Epithelial cell of prostate (primary cell): ENCODE data around the gene GRAMD2B.

ENCODE experiments used
- DNase-seq: peaks from one replicate; pipeline ENCODE4 v3.0.0-alpha.2; 2011; ENCODE audit warnings: low read depth, low spot score
- H3K27ac ChIP-seq: fragments of 450-650 bp; 2 replicates; pipeline ENCODE4 v1.5.1; 2017; ENCODE audit warnings: mild to moderate bottlenecking

Gene GRAMD2B

DNA sequence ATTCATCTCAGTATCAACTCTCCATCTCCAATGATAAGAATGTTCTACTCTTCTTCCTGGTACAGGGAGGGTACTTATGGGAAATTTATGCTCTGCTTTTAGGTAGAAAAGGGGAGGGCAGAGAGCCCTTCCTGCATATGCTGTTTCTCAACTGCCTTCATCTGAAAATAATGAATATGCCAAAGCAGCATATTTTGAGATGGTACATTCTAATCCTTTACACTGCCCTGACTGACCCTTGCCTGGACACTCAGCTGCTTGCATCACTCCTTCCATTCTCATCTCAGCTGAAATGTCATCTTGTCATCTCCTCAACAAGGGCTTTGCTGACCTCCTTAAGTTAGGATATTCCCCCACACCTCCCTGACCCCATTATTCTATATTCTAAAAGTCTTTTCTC lies 103.3 kb downstream of the GRAMD2B start:
- no peak overlapping the region for H3K27ac ChIP-seq
- DNase-seq, result no peak

DNA sequence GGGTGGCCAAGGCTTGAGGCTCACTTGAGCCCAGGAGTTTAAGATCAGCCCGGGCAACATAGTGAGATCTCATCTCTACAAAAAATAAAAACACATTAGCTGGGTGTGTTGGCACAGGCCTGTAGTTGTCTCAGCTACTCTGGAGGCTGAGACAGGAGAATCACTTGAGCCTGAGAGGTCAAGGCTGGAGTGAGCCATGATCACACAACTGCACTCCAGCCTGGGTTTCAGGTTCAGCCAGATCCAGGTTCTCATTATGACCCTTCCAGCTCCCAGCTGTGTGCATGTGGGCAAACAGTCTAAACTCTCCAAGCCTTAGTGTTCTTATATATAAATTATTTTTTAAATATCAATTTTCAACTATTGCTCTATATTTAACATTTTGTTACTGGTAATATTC lies 103.9 kb downstream of the GRAMD2B start:
- no peak for DNase-seq
- H3K27ac ChIP-seq, result no peak overlapping the region

DNA sequence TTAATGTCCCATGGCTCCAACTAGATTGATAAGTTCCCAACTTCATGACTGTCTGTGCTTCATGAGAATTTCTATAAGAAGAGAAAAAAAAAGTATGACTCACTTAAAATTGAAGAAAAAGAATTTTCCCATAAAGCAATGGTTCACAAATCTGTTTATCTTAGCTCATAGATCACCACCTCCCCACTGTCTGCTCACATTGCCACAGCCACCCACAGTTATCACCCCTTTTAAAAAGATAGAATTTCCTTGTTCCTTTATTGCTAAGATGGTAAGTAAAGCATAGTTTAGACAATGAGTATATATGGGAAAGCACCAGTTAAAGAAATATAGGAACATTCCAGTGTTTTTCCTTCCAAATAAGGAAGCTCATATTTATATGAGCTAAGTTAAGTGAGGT lies 104.7 kb downstream of the GRAMD2B start:
- H3K27ac ChIP-seq, result peak overlapping the region; percentile 9
- no peak for DNase-seq

DNA sequence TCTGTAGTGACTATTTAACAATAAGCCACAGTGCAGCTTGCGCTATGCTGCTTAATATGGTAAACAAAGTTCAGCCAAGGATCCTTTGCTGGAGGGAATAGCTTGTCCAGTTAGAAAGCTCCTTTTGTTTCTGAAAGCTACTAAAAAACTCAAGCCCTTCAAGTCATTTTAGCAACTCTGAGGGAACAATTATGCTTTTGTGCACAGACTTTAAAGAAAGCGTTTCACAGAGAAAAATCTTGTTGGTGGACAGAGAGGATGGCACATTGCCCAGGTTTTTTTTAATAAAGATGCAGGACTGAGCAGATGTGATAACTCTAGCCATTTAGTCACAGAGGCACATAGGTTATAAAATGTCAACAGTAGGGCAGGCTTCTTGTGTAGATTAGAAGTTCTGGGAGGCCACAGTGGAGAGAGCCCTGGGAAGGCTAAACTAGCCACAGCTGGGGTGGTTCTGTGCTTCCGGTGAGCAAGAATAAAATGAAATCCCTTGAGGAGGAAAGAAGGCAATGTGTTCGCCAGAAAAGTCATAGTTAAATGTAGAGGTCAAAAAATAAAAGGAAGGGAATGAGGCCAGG lies 108.4 kb downstream of the GRAMD2B start:
- H3K27ac ChIP-seq, result no peak overlapping the region
- DNase-seq, result no peak

DNA sequence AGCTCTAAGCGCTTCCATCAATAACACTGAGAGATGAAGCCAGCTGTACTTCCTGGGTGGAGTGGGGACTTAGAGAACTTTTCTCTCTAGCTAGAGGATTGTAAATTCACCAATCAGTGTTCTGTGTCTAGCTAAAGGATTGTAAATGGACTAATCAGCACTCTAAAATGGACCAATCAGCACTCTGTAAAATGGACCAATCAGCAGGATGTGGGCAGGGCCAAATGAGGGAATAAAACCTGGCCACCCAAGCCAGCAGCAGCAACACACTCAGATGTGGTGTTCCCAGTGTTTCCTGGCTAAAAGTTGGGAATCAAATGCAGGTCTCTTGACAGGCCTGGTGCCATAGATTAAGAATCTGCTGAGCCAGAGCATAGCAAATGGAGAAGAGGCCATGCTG lies 111.3 kb downstream of the GRAMD2B start:
- no peak for DNase-seq
- H3K27ac ChIP-seq, result no peak overlapping the region

DNA sequence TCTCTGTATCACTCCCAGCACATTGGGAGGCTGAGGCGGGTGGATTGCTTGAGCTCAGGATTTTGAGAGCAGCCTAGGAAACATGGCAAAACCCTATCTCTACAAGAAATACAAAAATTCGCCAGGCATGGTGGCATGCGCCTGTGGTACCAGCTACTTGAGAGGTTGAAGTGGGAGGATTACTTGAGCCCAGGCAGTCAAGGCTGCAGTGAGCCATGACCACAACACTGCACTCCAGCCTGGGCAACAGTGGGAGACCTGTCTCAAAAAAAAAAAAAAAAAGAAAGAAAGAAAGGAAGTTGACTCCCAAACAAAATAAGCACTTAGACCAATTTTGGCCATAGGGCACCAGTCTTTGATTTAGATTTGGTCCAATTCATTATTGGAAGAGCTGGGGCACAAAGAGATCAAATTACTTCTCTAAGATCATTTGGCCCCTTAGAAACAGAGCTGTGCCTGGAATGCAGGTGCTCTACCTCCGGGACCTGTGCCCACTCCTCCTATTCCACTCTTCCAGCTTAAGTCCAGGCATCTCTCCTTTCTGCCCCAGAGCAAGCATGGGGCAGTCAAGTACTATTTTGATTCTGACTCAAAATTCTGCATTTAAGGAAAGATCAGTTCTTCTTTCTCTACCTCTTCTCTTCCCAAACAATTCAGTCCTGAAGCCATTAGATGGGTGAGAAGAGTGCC lies 112.8 kb downstream of the GRAMD2B start:
- DNase-seq, result no peak
- no peak overlapping the region for H3K27ac ChIP-seq

DNA sequence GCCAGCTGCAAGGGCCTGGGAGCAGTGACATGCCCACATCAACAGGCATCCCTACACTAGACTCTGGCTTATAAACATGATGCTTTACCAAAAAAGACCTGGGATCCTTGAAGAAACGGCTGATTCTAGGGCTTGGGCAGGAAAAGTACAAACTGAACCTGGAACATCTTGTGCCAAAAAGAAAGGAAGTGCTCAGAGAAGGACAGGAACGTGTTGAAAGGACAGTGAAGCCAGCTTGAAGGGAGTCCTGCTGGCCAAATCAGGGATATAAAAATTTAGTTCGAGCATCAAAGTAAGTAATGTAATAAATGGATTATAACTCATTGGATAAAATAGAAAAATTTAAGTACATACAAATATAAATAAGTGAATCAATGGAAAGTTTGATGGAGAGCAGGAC lies 113.7 kb downstream of the GRAMD2B start:
- H3K27ac ChIP-seq, result no peak overlapping the region
- no peak for DNase-seq

DNA sequence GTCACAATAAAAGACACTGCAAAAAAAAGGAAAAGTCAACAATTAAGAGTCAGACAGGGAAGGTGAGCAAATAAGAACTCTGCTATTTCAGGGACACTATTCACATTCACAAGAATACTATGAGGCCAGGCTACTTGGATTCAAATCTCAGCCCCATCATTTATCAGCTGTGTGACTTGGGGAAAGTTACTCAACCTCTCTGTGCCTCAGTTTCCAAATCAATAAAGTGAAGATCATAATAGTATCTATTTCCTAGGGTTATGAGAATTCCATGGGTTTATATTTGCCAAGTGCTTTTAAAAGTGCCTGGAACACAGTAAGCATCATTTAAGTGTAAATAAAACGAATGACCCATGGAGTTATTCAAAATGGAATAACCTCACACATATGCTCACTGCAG lies 115.4 kb downstream of the GRAMD2B start:
- H3K27ac ChIP-seq, result no peak overlapping the region

DNA sequence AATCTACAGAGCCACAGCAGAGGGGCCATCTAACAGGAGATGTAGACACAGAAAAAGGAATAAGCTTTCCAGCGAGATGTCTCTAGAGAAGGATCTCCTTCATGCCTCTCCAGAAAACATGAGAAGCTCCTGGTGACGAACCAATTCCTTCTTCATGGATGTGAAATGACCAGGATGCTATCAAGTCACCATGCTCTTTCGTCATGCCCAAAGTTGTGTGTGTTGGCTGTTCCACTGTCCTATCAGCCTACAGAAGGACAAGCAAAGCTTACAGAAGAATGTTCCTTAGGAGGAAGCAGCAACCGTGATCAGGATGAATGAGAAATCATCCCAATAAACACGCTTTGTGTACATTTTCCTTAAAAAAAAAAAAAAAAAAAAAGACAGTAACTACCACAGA lies 117.4 kb downstream of the GRAMD2B start:
- H3K27ac ChIP-seq, result no peak overlapping the region
- DNase-seq, result no peak

More for the DNA sequence above, 115.4 kb downstream of the GRAMD2B start:
- DNase-seq, result no peak

DNA sequence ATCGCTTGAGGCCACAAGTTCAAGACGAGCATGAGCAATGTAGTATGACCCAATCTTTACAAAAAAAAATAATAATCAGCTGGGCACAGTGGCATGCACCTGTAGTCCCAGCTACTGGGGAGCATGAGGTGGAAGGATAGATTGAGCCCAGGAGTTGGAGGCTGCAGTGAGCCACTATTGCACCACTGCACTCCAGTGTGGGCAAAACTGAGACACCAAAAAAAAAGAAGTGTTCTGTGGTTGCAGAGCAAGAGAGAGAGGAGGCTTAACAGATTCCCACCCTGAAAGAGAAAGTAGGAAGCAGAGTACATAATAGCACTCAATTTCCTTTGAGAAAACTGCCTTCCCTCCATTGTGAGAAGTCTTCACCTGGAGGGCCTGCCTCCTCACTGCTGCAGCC lies 119.2 kb downstream of the GRAMD2B start:
- H3K27ac ChIP-seq, result no peak overlapping the region

DNA sequence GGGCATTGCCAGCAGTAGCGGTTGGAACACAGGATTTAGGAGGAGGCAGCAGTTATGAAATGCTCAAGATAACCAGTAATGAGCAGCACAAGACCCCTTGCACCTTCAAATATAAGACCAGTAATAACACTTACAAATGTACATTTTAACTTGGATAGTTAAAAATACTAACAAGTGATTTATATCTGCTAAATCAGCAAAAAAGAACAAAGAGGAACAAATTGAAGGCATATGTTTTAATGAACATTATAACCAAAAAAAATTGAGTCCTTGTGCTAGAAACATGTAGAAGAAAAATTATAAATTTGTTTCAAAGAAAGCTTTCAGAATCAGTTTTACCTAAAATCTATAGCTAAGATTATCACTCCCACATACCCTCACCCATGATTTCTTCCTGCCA lies 119.8 kb downstream of the GRAMD2B start:
- no peak for DNase-seq
- no peak overlapping the region for H3K27ac ChIP-seq

More for the DNA sequence above, 119.2 kb downstream of the GRAMD2B start:
- no peak for DNase-seq

DNA sequence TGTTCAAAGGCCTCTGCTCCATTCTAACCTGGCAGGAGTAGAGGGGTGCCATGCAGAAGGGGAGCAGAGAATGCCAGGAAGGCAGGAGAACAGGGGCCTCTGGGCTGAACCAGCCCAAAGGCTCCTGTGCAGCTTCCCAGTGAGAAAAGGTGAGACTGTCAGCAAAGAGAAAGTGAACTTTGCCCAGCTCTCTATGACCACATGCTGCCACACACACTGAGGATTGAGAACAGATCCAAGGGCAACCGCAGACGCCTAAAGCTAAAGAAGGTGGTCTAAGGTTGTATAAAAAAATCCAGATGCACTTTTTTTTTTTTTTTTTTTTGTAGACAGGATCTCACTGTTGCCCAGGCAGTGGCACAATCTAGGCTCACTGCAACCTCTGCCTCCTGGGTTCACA lies 120.5 kb downstream of the GRAMD2B start:
- no peak for DNase-seq
- no peak overlapping the region for H3K27ac ChIP-seq
